Common myeloid progenitor, CD34-positive (primary cell): ENCODE results near the gene ERGIC1.

Source experiments
- CTCF ChIA-PET: fragments of 350-600 bp; sonication (Branson Sonifier 250); formaldehyde crosslinking; loops from one replicate; lab custom pipeline; 2021; ENCODE audit warnings: antibody characterized with exemption; lab: Charles Lee
- POLR2A ChIA-PET: fragments of 350-600 bp; sonication (Branson Sonifier 250); formaldehyde crosslinking; loops from one replicate; lab custom pipeline; 2021; ENCODE audit warnings: antibody characterized with exemption; lab: Charles Lee
- DNase-seq, 3 donors: peaks; one replicate each; pipeline versions ENCODE4 v3.0.0 to v3.0.0-alpha.2; 2013
- H3K27ac ChIP-seq, 2 experiments: 1 replicate in 1 of 2; 2 replicates in 1 of 2; pipeline ENCODE4 v1.7.0; 2013; ENCODE audit warnings: inconsistent platforms in 2 of 2, low read length in 2 of 2, mild to moderate bottlenecking in 2 of 2, low read depth in 1 of 2, moderate library complexity in 1 of 2; ENCODE audit not compliant: severe bottlenecking in 2 of 2, insufficient read depth in 1 of 2, poor library complexity in 1 of 2
- H3K27me3 ChIP-seq, 5 experiments: replicated peaks in 2 of 5; 1 replicate in 3 of 5; 2 replicates in 2 of 5; pipeline versions ENCODE4 v1.6.1 to v1.7.0; 2013; ENCODE audit warnings: low read length in 4 of 5, mild to moderate bottlenecking in 2 of 5, moderate library complexity in 2 of 5, inconsistent platforms in 1 of 5; ENCODE audit not compliant: insufficient read depth in 5 of 5, control insufficient read depth in 4 of 5
- H3K36me3 ChIP-seq, 4 experiments: 1 replicate in 2 of 4; 2 replicates in 2 of 4; pipeline versions ENCODE4 v1.6.1 to v1.7.0; 2013; ENCODE audit warnings: low read length in 3 of 4, control low read depth in 1 of 4, mild to moderate bottlenecking in 1 of 4; ENCODE audit not compliant: control insufficient read depth in 4 of 4, insufficient read depth in 4 of 4
- H3K4me1 ChIP-seq, 4 experiments: 1 replicate in 3 of 4; 2 replicates in 1 of 4; pipeline versions ENCODE4 v1.6.1 to v1.7.1; 2013; ENCODE audit warnings: low read length in 3 of 4, mild to moderate bottlenecking in 3 of 4, control low read depth in 1 of 4, inconsistent platforms in 1 of 4, moderate library complexity in 1 of 4; ENCODE audit not compliant: control insufficient read depth in 4 of 4, insufficient read depth in 4 of 4; ENCODE audit errors: control extremely low read depth in 1 of 4
- H3K4me3 ChIP-seq, 7 experiments: 1 replicate in 4 of 7; 2 replicates in 3 of 7; pipeline versions ENCODE4 v1.5.1 to v1.7.0; 2013; ENCODE audit warnings: mild to moderate bottlenecking in 7 of 7, low read length in 6 of 7, moderate library complexity in 6 of 7, inconsistent platforms in 2 of 7, low read depth in 2 of 7, control low read depth in 1 of 7; ENCODE audit not compliant: insufficient read depth in 4 of 7, control insufficient read depth in 1 of 7; ENCODE audit errors: extremely low read depth in 1 of 7
- H3K9me3 ChIP-seq, 5 experiments: 1 replicate in 4 of 5; 2 replicates in 1 of 5; pipeline versions ENCODE4 v1.6.1 to v1.7.1; 2013; ENCODE audit warnings: low read length in 4 of 5, mild to moderate bottlenecking in 2 of 5, inconsistent platforms in 1 of 5, low read depth in 1 of 5, moderate library complexity in 1 of 5; ENCODE audit not compliant: control insufficient read depth in 4 of 5, insufficient read depth in 2 of 5; ENCODE audit errors: control extremely low read depth in 1 of 5
- WGBS: methylation state at CpG from one replicate; pipeline ENCODE4 v1.1.5; 2013; ENCODE audit not compliant: insufficient coverage; 5-methylcytosine and 5-hydroxymethylcytosine counted together

Gene ERGIC1

DNA sequence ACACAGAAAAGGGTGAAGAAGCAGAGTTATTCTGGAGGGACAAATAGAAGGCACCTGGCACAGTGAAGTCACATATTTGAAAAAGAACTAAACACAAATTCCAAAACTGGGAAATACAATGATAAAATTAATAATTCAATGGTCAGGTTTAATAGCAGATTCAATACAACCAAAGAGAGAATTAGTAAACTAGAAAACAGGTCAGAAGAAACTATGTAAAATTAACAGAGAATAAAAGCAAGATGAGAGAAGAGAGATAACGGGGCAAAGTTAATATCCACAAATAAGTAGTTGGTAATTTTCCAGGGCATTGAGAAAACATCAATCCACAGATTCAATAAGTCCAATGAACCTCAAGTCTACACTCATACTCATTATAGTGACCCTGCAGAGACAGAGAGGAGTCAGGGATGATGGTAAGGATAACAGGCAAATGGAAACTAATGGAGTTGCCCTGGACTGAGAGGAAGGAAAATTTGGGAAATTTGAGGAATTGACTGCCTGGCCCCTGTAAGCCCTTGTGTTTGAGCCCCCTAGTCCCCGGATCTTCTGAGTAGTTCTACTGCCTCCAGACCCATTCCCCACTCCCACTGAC, 8.3 kb upstream of the ERGIC1 start:
- ChIA-PET POLR2A (no interaction called here), CTCF (no interaction called here)
- no CpG with 5 or more reads among the region's 2 CpGs for WGBS

DNA sequence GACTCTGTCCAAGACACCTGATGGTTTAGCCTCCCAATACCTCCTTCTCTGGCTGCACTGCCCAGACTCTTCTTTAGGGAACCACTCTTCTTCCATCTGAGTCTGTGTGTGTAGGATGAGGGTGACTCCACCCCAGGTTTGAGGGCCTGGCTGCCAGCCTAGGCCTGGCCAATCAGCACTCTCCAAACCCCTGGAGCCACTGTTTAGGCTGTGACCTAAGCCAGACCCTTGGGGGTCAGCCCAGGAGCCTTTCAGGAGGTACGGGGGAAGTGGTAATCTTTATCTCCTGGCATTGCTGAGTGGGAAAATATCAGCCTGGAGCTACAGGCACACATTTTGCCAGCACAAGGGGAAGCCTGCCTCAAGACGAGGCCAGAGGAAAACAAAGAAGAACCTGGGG, 6.2 kb upstream of the ERGIC1 start:
- no peaks in the 10 kb centered on the region for H3K36me3 ChIP-seq
- H3K4me1 ChIP-seq, result peaks cover 0 to 17% (median 7%) of the 10 kb centered on the region in 4 experiments
- H3K27ac ChIP-seq, result no peak overlapping the region
- peaks cover 0 to 14% (median 3%) of the 10 kb centered on the region in 5 experiments for H3K9me3 ChIP-seq
- DNase-seq, result no peak
- H3K27me3 ChIP-seq, result no peaks in the 10 kb centered on the region
- POLR2A ChIA-PET, result no interaction called here
- CTCF ChIA-PET, result interaction anchor here (0.8 to 2.0 kb wide), 2 partner anchors 28 to 55 kb away, joined by 3 to 6 read pairs; no protein-coding TSS in a partner anchor
- WGBS, result 54% methylated on average over 2 of the region's 2 CpGs
- no peak overlapping the region for H3K4me3 ChIP-seq

More for the DNA sequence above, 8.3 kb upstream of the ERGIC1 start:
- Histone ChIP-seq H3K9me3 (peaks cover 0 to 14% (median 3%) of the 10 kb centered on the region in 5 experiments), H3K4me1 (peaks cover 0 to 8% (median 2%) of the 10 kb centered on the region in 4 experiments), H3K27ac (no peak overlapping the region), H3K36me3 (no peaks in the 10 kb centered on the region), H3K4me3 (no peak overlapping the region), H3K27me3 (no peaks in the 10 kb centered on the region)
- DNase-seq, result no peak

DNA sequence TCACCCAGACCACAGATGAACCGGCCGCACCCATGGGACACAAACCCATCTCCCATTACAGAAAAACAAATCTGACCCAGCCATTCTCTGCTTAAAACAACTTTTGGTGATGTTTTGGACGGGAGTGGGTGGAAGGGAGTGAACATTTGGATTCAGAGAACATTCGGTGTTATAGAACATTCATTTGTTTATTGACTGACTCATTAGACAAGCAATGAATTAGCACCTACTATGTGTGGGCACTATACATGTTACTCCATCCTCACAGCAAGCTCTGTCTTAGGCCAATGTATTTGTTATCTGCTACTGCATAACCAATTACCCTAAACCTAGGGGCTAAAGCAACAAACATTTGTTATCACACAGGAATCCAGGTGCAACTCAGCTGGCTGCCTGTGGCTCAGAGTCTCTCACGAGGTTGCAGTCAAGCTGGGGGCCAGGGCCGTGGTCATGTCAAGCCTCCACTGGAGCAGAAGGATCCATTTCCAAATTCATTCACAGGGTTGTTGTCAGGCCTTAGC, 5.1 kb upstream of the ERGIC1 start:
- H3K27me3 ChIP-seq, result no peaks in the 10 kb centered on the region
- H3K4me1 ChIP-seq, result peaks cover 0 to 27% (median 17%) of the 10 kb centered on the region in 4 experiments
- WGBS, result 83% methylated on average over 4 of the region's 6 CpGs
- peaks cover 0 to 14% (median 3%) of the 10 kb centered on the region in 5 experiments for H3K9me3 ChIP-seq
- ChIA-PET POLR2A (interaction anchor here (0.5 kb wide), 1 partner anchor 10 kb away, joined by 4 read pairs; no protein-coding TSS in a partner anchor), CTCF (interaction anchor here (1.0 to 1.2 kb wide), 3 partner anchors 19 to 34 kb away, joined by 3 read pairs; no protein-coding TSS in a partner anchor)
- H3K27ac ChIP-seq, result no peak overlapping the region
- no peak overlapping the region for H3K4me3 ChIP-seq
- H3K36me3 ChIP-seq, result no peaks in the 10 kb centered on the region
- DNase-seq, result no peak

DNA sequence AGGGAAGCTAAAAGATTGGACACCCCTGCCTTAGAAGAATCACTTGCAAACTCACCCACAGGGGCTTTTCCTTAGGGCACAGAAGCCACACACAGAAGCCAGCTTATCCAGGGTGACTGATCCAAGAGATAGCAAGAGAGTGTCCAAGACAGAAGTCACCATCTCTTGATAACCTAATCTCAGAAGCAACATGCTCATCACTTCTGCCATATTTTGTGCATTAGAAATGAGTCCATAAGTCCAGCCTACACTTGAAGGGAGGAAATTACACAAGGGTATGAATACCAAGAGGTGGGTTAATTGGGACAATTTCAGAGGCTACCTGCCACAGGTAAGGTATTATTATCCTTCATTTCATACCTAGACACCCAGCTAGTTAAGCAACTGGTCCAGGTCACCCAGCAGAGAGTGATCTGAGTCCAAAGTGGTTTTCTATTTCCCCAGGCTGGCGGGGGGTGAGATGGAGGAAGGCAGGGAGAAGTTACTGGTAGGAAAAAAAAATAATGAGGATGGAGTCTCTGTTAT, 3.7 kb upstream of the ERGIC1 start:
- no peak for DNase-seq
- ChIA-PET POLR2A (no interaction called here), CTCF (interaction anchor here (0.7 to 1.2 kb wide), 3 partner anchors 9 to 115 kb away, joined by 3 read pairs; no protein-coding TSS in a partner anchor)
- peaks cover 3 to 32% (median 24%) of the 10 kb centered on the region in 4 experiments for H3K4me1 ChIP-seq
- H3K9me3 ChIP-seq, result peaks cover 0 to 11% (median 3%) of the 10 kb centered on the region in 5 experiments
- no CpG with 5 or more reads among the region's 1 CpG for WGBS
- no peaks in the 10 kb centered on the region for H3K36me3 ChIP-seq
- H3K27me3 ChIP-seq, result no peaks in the 10 kb centered on the region
- no peak overlapping the region for H3K4me3 ChIP-seq
- no peak overlapping the region for H3K27ac ChIP-seq

DNA sequence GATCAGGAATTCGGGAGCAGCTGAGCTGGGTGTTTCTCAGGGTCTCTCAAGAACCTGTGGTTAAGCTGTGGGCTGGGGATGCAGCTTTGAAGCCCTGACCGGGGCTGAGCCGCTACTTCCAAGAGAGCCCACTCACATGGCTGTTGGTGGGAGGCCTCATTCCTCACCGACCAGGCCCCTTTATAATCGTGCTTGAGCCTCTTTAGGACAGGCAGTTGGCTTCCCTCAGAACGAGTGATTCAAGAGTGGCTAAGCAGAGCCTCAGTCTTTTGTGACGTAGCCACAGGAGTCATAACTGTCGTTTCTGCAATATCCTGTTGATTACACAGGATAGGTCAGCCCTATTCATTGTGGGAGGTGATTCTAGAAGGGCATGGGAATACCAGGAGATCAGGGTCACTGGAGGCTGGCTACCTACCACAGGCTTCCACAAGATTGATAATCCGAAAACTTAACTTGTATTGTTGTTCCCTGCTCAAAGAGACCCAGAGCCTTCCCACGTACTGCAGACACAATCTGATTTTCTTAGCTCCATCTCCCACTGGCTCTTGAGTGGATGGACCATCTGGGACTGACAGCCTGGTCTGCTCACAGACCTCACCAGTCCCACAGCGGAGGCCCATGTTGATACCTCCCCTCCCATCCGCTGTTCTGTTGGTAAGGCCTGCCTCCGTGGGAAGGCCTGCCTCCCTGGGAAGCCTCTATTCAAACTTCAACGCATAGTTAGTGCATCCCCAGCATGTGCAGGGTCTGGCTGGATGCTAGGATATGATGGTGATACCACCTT, 3.0 kb upstream of the ERGIC1 start:
- ChIA-PET CTCF (no interaction called here), POLR2A (no interaction called here)
- WGBS, result 86% methylated on average over 13 of the region's 14 CpGs
- H3K27me3 ChIP-seq, result no peaks in the 10 kb centered on the region
- H3K36me3 ChIP-seq, result peaks cover 0 to 2% (median 0%) of the 10 kb centered on the region in 4 experiments
- H3K4me3 ChIP-seq, result no peak overlapping the region
- H3K9me3 ChIP-seq, result peaks cover 0 to 4% (median 2%) of the 10 kb centered on the region in 5 experiments
- DNase-seq, result no peak
- no peak overlapping the region for H3K27ac ChIP-seq
- H3K4me1 ChIP-seq, result peaks cover 5 to 39% (median 31%) of the 10 kb centered on the region in 4 experiments

DNA sequence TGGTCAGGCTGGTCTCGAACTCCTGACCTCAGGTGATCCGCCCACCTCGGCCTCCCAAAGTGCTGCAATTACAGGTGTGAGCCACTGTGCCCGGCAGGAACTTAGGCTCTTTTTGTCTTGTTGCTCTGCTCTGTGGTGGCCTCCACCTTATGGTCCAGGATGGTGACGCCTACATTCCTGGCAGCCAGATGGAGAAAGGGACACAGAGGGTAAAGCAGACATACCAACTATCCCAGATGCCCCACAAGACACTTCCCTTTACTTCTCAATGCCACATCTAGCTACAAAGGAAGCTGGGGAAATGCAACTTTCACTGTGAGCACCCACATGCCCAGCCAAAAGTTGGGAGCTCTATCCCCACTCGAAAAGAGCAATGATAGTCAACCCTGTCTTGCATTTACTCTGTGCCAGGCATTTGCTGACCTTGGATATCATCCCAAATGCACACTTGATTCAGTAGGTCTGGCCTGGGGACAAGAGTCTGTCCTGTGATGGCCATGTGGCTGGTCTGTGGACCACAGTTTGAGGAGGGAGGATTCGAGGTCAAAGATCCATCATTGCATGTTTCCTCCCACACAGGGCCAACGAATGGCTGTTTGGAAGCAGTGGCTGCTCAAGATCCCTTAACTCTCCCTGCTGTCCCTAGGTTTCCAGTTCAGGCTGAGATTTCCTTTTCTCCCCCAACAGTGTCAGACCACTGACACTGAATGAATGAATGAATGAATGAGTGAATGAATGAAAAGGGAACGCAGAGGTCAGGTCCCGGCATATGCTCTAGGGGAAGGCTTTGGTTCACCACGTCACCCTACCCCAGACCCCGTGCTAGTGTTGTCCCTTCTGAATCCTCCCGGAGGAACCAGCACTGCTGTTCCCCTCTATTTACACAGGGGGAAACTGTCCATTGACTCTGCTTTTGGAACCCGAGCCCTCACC, 1.4 kb upstream of the ERGIC1 start:
- DNase-seq, result no peak
- no peaks in the 10 kb centered on the region for H3K9me3 ChIP-seq
- WGBS, result 83% methylated on average over 14 of the region's 14 CpGs
- peaks cover 0 to 7% (median 0%) of the 10 kb centered on the region in 4 experiments for H3K36me3 ChIP-seq
- no peak overlapping the region for H3K27ac ChIP-seq
- no peaks in the 10 kb centered on the region for H3K27me3 ChIP-seq
- CTCF ChIA-PET, result interaction anchor here (0.7 to 1.6 kb wide), 2 partner anchors 57 to 118 kb away, joined by 3 to 4 read pairs; no protein-coding TSS in a partner anchor
- POLR2A ChIA-PET, result interaction anchor here (1.1 kb wide), 1 partner anchor 60 kb away, joined by 3 read pairs; no protein-coding TSS in a partner anchor
- peaks cover 14 to 55% (median 47%) of the 10 kb centered on the region in 4 experiments for H3K4me1 ChIP-seq
- H3K4me3 ChIP-seq, result peak overlapping the region in 1 of 7 experiments; percentile 95
